Endothelial cell of umbilical vein (primary cell): ENCODE data around the gene CABLES1. TPM values are rescaled to one million over a fixed set of nuclear protein-coding genes. Genes with fewer than 3 reads are reported as not detected.

Source experiments
- BruUV-seq: library from RNA; stranded (reverse); fragments of 400-500 nt; replicated peaks from 2 replicates; lab custom pipeline; 2021; lab: Mats Ljungman, UMichigan
- CTCF ChIA-PET: fragments of 300-600, 350-600 bp; sonication (Branson Sonifier 250); formaldehyde crosslinking; loops from one replicate; lab custom pipeline; 2021; ENCODE audit warnings: antibody characterized with exemption, inconsistent platforms; lab: Charles Lee
- POLR2A ChIA-PET: fragments of 300-600, 350-600 bp; sonication (Branson Sonifier 250); formaldehyde crosslinking; loops from one replicate; lab custom pipeline; 2021; ENCODE audit warnings: antibody characterized with exemption, inconsistent platforms; lab: Charles Lee
- DNase-seq: peaks from one replicate; pipeline ENCODE4 v3.0.0-alpha.2; 2011; ENCODE audit warnings: low read depth, low spot score
- FAIRE-seq: peaks from 2 replicates; lab custom pipeline; 2011; peaks lifted over from hg19 to GRCh38; lab: Jason Lieb, UNC
- H2AFZ ChIP-seq: 2 replicates; pipeline ENCODE4 v1.6.0; 2012; ENCODE audit warnings: low read depth, low read length, control low read depth, inconsistent platforms
- H3K27ac ChIP-seq: 2 replicates; pipeline ENCODE4 v1.5.1; 2011; ENCODE audit warnings: low read depth, mild to moderate bottlenecking, control low read depth, low read length, moderate library complexity; ENCODE audit not compliant: insufficient read depth
- H3K27me3 ChIP-seq, 2 experiments: 2 replicates each; pipeline versions ENCODE4 v1.6.0 to v1.6.1; 2011; ENCODE audit warnings: low read length in 2 of 2, mixed read lengths in 1 of 2; ENCODE audit not compliant: control insufficient read depth in 2 of 2, insufficient read depth in 2 of 2
- H3K36me3 ChIP-seq, 2 experiments: 2 replicates in 1 of 2; 3 replicates in 1 of 2; pipeline ENCODE4 v1.5.1; 2011; ENCODE audit warnings: low read length in 2 of 2, mild to moderate bottlenecking in 1 of 2, moderate library complexity in 1 of 2; ENCODE audit not compliant: control insufficient read depth in 2 of 2, insufficient read depth in 2 of 2; ENCODE audit errors: extremely low read depth in 1 of 2
- H3K4me1 ChIP-seq: 3 replicates; pipeline ENCODE4 v1.5.1; 2011; ENCODE audit warnings: mild to moderate bottlenecking, low read length; ENCODE audit not compliant: control insufficient read depth, insufficient read depth; ENCODE audit errors: extremely low read depth
- H3K4me2 ChIP-seq: 2 replicates; pipeline ENCODE4 v1.6.1; 2011; ENCODE audit warnings: low read length, control low read depth, mixed read lengths; ENCODE audit not compliant: insufficient read depth
- H3K4me3 ChIP-seq, 3 experiments: fragments of 200-600 bp in 1 of 3; sonication (generic), shearing (Covaris generic) in 1 of 3; replicated peaks in 1 of 3; 2 replicates each; pipeline ENCODE4 v1.5.1; 2011 to 2016; ENCODE audit warnings: control low read depth in 3 of 3, low read length in 3 of 3, mild to moderate bottlenecking in 2 of 3, inconsistent platforms in 1 of 3, low read depth in 1 of 3, moderate library complexity in 1 of 3; ENCODE audit not compliant: insufficient read depth in 1 of 3
- H3K79me2 ChIP-seq: 2 replicates; pipeline ENCODE4 v1.6.0; 2012; ENCODE audit warnings: low read length, inconsistent platforms; ENCODE audit not compliant: control insufficient read depth, insufficient read depth
- H3K9ac ChIP-seq: replicated peaks from 2 replicates; pipeline ENCODE3; 2011; ENCODE audit warnings: low read length, control low read depth; ENCODE audit not compliant: insufficient read depth; ENCODE audit errors: extremely low read depth
- H3K9me1 ChIP-seq: replicated peaks from 3 replicates; pipeline ENCODE4 v1.6.0; 2011; ENCODE audit warnings: mild to moderate bottlenecking, low read length; ENCODE audit not compliant: control insufficient read depth, insufficient read depth; ENCODE audit errors: extremely low read depth
- H3K9me3 ChIP-seq: replicated peaks from 2 replicates; pipeline ENCODE4 v1.5.1; 2012; ENCODE audit warnings: low read length, inconsistent platforms; ENCODE audit not compliant: control insufficient read depth, insufficient read depth
- H4K20me1 ChIP-seq: replicated peaks from 2 replicates; pipeline ENCODE3; 2011; ENCODE audit warnings: mild to moderate bottlenecking, low read length; ENCODE audit not compliant: control insufficient read depth, insufficient read depth; ENCODE audit errors: extremely low read depth
- EZH2 ChIP-seq: IDR thresholded peaks from 2 replicates; pipeline ENCODE4 v1.6.1; 2012; ENCODE audit warnings: borderline replicate concordance, low read depth, mild to moderate bottlenecking, moderate library complexity, low read length, inconsistent platforms; ENCODE audit not compliant: severe bottlenecking
- GATA2 ChIP-seq: IDR thresholded peaks from 2 replicates; pipeline ENCODE4 v1.7.0; 2011; ENCODE audit warnings: low read depth, mild to moderate bottlenecking, moderate library complexity, mixed read lengths, low read length; ENCODE audit not compliant: insufficient read length, insufficient read depth
- JUN ChIP-seq: IDR thresholded peaks from 2 replicates; pipeline ENCODE4 v1.6.1; 2011; ENCODE audit warnings: borderline replicate concordance, low read depth; ENCODE audit not compliant: insufficient read length, insufficient read depth
- MAX ChIP-seq: IDR thresholded peaks from 2 replicates; pipeline ENCODE4 v1.6.1; 2011; ENCODE audit not compliant: insufficient read depth, insufficient read length
- POLR2A ChIP-seq: IDR thresholded peaks from 2 replicates; pipeline ENCODE4 v1.6.1; 2012; ENCODE audit warnings: low read depth, mild to moderate bottlenecking, control low read depth, low read length
- dilution Hi-C: fragments of 300-500 bp; cut with MboI; formaldehyde crosslinking; loops from one replicate; pipeline ENCODE4 v1.15.0; 2019; ENCODE audit warnings: low sequenced_read_pairs; ENCODE audit not compliant: extremely low pct_ligation_motif_present
- intact Hi-C: fragments of 100-400 bp; cut with micrococcal nuclease; formaldehyde crosslinking; loops from one replicate; pipeline ENCODE4 v1.10.0; 2022
- polyA plus RNA-seq, 4 experiments: library from polyadenylated mRNA; depleted of rRNA in 3 of 4; stranded (reverse) in 3 of 4; unstranded in 1 of 4; fragments of >200 nt; gene quantifications; 2 replicates each; pipeline versions ENCODE4 v1.2.1 to v1.2.3, GENCODE V29; 2011 to 2012; ENCODE audit warnings: missing spikeins in 1 of 4
- total RNA-seq: library from RNA; stranded (reverse); gene quantifications from 2 replicates; pipeline ENCODE4 v1.2.3, GENCODE V29; 2021
- TF ChIP-seq, protein P1 (sequence below), 2 donors: IDR thresholded peaks; 1 replicate in 1 of 2; 2 replicates in 1 of 2; pipeline ENCODE4 v1.5.1; 2011; ENCODE audit warnings: low read length in 2 of 2, mild to moderate bottlenecking in 2 of 2, moderate library complexity in 2 of 2, control low read depth in 1 of 2, inconsistent platforms in 1 of 2, low read depth in 1 of 2; ENCODE audit not compliant: insufficient read depth in 1 of 2; ENCODE audit errors: extremely low read depth in 1 of 2

CABLES1 gene
- total and polyA plus RNA-seq, 2 donors (not counting 3 experiments of a cell fraction or from before 2014, with no cell fraction given): 40.2 to 71.1 TPM

GRCh38 chr18:23141104-23141999, 6.1 kb downstream of the CABLES1 start:
- intact Hi-C loops: no loop called here
- Histone ChIP-seq H3K36me3 (peaks cover 0 to 5% of the 10 kb centered on the region in 2 experiments), H3K4me3 (no peak overlapping the region), H3K4me1 (peaks cover 41% of the 10 kb centered on the region), H3K79me2 (peaks cover 84% of the 10 kb centered on the region), H3K9me3 (no peaks in the 10 kb centered on the region), H4K20me1 (no peaks in the 10 kb centered on the region), H3K27ac (no peak overlapping the region), H3K27me3 (no peaks in the 10 kb centered on the region), H3K9me1 (no peaks in the 10 kb centered on the region), H3K4me2 (no peak overlapping the region), H3K9ac (no peak overlapping the region), H2AFZ (no peak overlapping the region)
- ChIA-PET CTCF (interaction anchor here (1.0 to 1.5 kb wide), 5 partner anchors 10 to 254 kb away, joined by 3 to 8 read pairs (median 4); no protein-coding TSS in a partner anchor), POLR2A (no interaction called here)
- no peak for DNase-seq
- dilution Hi-C loops: no loop called here
- no TSS peak for BruUV-seq
- TF ChIP-seq EZH2: no peak
- TF ChIP-seq MAX: peak; percentile 72
- TF ChIP-seq, protein P1, sequence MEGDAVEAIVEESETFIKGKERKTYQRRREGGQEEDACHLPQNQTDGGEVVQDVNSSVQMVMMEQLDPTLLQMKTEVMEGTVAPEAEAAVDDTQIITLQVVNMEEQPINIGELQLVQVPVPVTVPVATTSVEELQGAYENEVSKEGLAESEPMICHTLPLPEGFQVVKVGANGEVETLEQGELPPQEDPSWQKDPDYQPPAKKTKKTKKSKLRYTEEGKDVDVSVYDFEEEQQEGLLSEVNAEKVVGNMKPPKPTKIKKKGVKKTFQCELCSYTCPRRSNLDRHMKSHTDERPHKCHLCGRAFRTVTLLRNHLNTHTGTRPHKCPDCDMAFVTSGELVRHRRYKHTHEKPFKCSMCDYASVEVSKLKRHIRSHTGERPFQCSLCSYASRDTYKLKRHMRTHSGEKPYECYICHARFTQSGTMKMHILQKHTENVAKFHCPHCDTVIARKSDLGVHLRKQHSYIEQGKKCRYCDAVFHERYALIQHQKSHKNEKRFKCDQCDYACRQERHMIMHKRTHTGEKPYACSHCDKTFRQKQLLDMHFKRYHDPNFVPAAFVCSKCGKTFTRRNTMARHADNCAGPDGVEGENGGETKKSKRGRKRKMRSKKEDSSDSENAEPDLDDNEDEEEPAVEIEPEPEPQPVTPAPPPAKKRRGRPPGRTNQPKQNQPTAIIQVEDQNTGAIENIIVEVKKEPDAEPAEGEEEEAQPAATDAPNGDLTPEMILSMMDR (IDR thresholded peaks at IDR 0.05; ENCODE audit: extremely low read depth in 1 of 2, insufficient read depth in 1 of 2, low read depth in 1 of 2, low read length in 2 of 2): no peak
- no peak for TF ChIP-seq GATA2
- TF ChIP-seq POLR2A: no peak
- no peak for TF ChIP-seq JUN
- no peak for FAIRE-seq
